ENCODE results near the gene UIMC1.

Gene UIMC1

GRCh38 chr5:177027665-177028064 is 21.1 kb upstream of the UIMC1 start:
- ChIA-PET CTCF (interaction anchor here (0.9 to 2.2 kb wide), 5 partner anchors 22 to 372 kb away, joined by 3 to 6 read pairs (median 5); no protein-coding TSS in a partner anchor), POLR2A (interaction anchor here (0.7 kb wide), 1 partner anchor 96 kb away, joined by 4 read pairs; no protein-coding TSS in a partner anchor)
- DNase-seq (ENCODE audit: extremely low spot score), result no peak
- TF ChIP-seq CTCF (IDR thresholded peaks at IDR 0.05; ENCODE audit: control extremely low read depth, extremely low read depth, low read depth, missing control alignments), result no peak

GRCh38 chr5:177025101-177025601 is 18.6 kb upstream of the UIMC1 start:
- no peak for DNase-seq (ENCODE audit: extremely low spot score)
- POLR2A ChIA-PET, result no interaction called here
- CTCF ChIA-PET, result interaction anchor here (1.0 kb wide), 2 partner anchors 9 to 20 kb away, joined by 3 read pairs; no protein-coding TSS in a partner anchor
- no peak for TF ChIP-seq CTCF (IDR thresholded peaks at IDR 0.05; ENCODE audit: control extremely low read depth, extremely low read depth, low read depth, missing control alignments)

DNA sequence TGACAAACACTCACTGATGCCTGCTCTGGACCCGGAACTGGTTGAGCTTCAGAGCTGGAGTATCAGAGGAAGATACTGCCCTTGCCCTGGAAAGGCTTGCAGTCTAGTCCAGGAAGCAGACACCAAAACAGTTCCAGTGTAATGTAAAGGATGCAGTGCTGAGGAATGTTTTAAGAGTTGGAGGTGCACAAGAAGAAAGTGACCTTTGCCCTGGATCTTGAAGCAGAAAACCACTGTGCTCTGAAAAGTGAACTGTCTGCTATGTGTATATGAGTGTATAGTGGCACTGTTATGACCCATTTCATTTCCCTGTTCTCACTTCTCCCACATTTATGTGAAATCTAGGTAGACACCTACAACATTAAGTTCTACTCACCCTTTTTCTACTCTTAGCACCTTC is 18.0 kb upstream of the UIMC1 start:
- POLR2A ChIA-PET, result no interaction called here
- DNase-seq (ENCODE audit: extremely low spot score), result no peak
- no peak for TF ChIP-seq CTCF (IDR thresholded peaks at IDR 0.05; ENCODE audit: control extremely low read depth, extremely low read depth, low read depth, missing control alignments)
- CTCF ChIA-PET, result interaction anchor here (1.0 to 1.3 kb wide), 3 partner anchors 10 to 364 kb away, joined by 3 to 4 read pairs (median 3); no protein-coding TSS in a partner anchor

DNA sequence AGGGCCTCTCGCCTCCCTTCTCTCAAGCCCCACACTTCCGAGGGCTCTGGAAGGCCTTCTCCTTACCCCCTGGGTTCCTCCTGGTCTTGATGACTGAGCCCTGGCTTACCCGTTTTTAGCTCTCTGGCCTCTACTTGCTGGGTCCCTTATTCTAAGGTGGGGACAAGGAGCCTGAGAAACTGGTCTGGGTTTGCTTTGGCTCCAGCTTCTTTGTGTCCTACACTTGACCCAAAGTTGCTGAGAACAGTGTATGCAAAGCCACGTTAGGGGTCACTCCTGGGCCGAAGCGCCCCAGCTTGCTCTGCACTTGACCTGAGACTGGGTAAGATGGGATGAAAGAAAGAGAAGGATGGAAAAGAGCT is 16.7 kb upstream of the UIMC1 start:
- DNase-seq (ENCODE audit: extremely low spot score), result peak; percentile 35
- CTCF ChIA-PET, result interaction anchor here (1.2 to 1.3 kb wide), 2 partner anchors 11 to 363 kb away, joined by 4 to 5 read pairs; no protein-coding TSS in a partner anchor
- no peak for TF ChIP-seq CTCF (IDR thresholded peaks at IDR 0.05; ENCODE audit: control extremely low read depth, extremely low read depth, low read depth, missing control alignments)
- POLR2A ChIA-PET, result interaction anchor here (0.8 kb wide), 1 partner anchor 26 kb away, joined by 3 read pairs; no protein-coding TSS in a partner anchor

DNA sequence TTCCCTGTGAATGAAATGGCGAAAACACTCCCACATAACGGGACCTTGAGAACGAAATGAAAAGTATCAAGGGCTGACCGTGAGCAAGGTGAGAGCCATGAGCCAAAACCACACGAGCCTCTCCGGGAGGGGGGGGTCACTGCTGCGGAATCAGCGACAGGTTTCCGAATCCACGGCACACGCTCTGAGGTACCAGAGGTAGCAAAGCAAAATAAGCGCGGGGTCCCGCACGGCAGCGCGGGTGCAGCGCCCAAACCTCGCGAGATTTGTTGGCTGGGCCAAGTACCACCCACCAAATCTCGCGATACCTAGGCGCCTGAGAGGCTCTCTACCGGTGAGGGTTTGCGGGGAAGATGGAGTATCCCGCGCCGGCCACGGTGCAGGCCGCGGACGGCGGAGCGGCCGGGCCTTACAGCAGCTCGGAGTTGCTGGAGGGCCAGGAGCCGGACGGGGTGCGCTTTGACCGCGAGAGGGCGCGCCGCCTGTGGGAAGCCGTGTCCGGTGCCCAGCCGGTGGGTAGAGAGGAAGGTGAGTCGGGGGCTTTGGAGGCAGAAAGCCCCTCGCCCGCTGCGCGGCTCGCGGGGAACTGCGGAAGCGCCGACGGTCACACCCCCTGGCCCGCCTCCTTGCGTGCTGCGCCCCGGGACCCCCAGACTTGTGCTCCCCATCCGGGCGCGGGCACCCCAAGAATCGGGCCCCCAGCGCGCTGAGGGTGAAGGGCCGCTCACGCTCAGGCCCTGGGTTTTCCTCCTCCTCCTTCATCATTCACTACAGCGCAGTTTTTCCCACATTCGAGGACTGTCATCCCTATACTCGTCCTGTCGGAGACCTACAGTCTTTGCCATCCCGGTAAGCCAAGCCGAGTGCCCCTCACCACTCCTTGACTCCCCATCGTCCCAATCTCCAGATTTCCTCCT is 16.1 kb upstream of the UIMC1 start, which contains the start of gene ZNF346:
ZNF346 (plus strand) TSS at position 311 of the 917 bp plus-strand sequence; CDS start at position 354, 43 bp downstream.
- TF ChIP-seq CTCF (IDR thresholded peaks at IDR 0.05; ENCODE audit: control extremely low read depth, extremely low read depth, low read depth, missing control alignments), result peak; percentile 58
- DNase-seq (ENCODE audit: extremely low spot score), result peak; percentile 98
- POLR2A ChIA-PET, result interaction anchor here (0.6 to 0.8 kb wide), 2 partner anchors 9 to 26 kb away, joined by 3 read pairs; no protein-coding TSS in a partner anchor
- CTCF ChIA-PET, result interaction anchor here (0.7 to 4.3 kb wide), 6 partner anchors 9 to 365 kb away, joined by 3 to 29 read pairs (median 4); partner anchors contain the start of gene UIMC1

- DNase-seq (ENCODE audit: extremely low spot score), result no peak
- TF ChIP-seq CTCF (IDR thresholded peaks at IDR 0.05; ENCODE audit: control extremely low read depth, extremely low read depth, low read depth, missing control alignments), result no peak
- CTCF ChIA-PET, result interaction anchor here (0.8 to 4.3 kb wide), 3 partner anchors 9 to 52 kb away, joined by 3 to 29 read pairs (median 3); partner anchors contain the start of gene UIMC1
- POLR2A ChIA-PET, result interaction anchor here (1.0 kb wide), 2 partner anchors 11 to 16 kb away, joined by 3 to 4 read pairs; no protein-coding TSS in a partner anchor
These were observed 13.5 kb upstream of the UIMC1 start for GRCh38 chr5:177020033-177020432.
